Activated CD4-positive, alpha-beta T cell treated with anti-CD3 and anti-CD28 coated beads, Interleukin-2, Interleukin-4, amounts not matched to agents 100 ng/mL and 50 ng/mL, durations not matched to agents 16 hours and 8 hours (primary cell): ENCODE results near the gene SNRPA.

Source experiments
- DNase-seq: peaks from one replicate; pipeline ENCODE4 v3.0.0-alpha.2; 2020; ENCODE audit warnings: low spot score

The SNRPA gene

DNA sequence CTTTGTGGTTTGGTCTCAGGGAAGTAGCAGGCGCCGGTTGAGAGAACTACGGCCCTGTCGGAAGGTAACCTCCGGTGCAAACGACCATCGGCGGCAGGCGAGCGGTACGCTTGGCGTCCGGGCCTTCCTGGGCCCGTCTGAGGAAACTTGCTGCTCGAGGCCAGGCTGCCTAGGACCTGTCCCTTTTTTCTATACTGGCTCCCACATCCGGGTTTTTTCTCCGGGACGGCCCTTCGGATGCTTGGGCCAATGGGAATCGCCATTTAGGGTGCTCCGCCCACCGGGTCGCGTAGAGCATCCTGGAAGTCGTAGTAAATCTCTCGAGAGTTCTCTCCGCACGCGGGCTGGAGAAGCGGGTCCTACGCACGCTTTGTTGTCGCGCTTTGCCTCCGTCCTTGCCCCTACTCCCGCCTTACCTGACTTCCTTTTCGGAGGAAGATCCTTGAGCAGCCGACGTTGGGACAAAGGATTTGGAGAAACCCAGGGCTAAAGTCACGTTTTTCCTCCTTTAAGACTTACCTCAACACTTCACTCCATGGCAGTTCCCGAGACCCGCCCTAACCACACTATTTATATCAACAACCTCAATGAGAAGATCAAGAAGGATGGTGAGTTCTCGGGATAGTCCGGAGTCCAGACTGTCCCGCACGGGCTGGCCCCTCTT lies at the start of gene SNRPA:
TSS of gene SNRPA (plus strand) at position 330 of the 664 bp plus-strand sequence. CDS start at position 536, 206 bp downstream.
- peak; percentile 98 for DNase-seq

DNA sequence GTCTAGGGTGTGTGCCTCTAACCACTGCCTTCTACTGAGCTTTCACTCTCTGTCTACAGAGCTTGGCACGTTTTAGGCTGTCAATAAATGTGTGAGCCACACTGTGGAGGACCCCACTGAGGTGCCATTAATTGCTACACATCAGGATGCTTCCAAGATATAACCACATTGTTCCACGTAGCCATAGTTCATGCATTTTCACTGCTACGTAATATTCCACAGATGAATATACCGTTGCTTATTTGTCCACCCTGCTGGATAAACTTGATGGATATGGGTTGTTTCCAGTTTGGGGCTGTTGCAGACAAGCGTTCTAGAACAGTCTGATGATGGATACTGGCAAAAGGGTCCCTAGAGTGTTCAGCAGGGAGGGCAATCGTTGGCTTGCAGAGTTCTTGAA lies 49.2 kb upstream of the SNRPA start:
- DNase-seq = no peak

- DNase-seq = no peak
Measured at GRCh38 chr19:40702337-40703012, 48.5 kb upstream of the SNRPA start.

DNA sequence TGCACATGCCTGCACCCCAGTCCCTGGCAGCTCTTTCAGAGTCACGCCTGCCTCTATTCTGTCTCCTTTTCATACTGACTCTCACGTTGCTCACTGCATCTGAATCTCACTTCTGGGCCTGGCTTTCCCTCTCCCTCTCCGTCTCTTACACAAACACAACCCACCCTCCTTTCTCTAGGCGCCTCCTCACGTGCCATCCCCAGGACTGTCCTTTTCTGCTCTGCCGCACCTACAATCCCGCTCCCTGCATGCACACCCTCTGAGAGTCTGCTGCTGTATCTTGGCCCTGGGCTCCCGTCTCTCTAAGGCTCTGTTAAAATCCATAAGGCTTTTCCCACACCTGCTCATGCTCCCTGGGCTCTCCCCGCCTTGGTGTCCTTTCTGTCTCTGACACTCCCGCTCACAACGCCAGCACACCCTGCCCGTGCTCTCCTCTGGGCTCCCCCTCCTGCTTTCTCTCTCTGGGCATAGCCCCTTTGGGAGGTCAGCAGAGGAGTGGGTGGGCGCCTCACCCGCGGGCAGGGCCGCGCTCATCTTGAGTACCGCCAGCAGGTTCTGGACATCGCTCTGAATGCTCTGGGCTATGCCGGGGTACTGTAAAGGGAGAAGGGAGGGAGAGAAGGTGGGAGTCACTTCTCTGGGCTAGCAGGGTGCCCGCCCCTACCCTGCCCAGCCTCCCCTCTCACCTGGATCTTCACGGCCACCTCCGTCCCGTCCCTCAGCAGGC lies 47.8 kb upstream of the SNRPA start:
- no peak for DNase-seq

DNA sequence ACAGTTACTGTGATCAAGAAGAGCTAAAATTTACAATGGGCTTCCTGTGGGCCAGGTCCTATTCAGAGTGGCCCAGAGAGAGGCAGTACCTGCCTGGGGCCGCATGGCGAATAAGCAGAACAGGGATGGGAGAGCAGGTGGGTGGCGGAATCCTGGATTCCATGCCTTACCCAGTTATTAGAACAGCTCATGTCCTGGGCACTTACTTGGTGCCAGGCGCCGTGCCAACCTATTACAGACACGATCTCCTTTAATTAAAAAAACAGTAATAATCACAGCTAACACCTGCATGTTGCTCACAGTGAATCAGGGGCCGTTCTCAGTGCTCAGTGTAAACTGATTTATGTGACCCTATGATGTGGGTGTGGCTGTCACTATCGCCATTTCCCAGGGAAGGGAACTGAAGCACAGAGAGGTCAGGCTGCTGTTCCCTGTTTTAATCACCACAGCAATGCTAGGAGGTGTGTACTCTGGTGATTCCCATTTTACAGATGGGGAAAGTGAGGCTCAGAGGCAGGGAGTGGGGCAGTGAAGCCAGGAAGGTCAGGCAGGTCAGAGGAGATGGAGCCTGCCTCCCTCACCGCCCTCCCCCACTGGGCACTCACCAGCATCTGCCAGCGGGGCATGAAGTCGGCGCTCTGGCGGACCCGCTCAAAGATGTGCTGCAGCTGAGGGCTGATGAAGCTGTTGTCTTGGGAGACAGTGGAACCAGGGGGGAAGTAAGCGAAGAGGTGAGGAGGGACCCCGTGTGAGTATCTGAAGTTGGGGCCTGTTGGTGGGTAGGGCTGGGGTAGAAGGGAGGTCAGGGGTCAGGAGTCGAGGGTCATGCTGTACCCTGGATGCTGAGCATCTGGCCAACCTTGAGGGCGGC lies 46.3 kb upstream of the SNRPA start:
- no peak for DNase-seq

DNA sequence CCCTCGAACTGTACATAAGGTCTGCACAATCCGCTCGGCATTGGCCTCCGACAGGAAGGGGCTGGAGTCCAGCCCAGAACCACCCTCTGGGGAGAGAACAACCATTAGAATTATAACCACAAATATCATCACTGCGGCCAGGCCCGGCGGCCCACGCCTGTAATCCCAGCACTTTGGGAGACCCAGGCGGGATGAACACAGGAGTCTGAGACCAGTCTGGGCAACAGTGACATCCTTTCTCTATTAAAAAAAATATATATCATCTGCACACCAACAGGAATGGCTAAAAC lies 45.7 kb upstream of the SNRPA start:
- DNase-seq = no peak

DNA sequence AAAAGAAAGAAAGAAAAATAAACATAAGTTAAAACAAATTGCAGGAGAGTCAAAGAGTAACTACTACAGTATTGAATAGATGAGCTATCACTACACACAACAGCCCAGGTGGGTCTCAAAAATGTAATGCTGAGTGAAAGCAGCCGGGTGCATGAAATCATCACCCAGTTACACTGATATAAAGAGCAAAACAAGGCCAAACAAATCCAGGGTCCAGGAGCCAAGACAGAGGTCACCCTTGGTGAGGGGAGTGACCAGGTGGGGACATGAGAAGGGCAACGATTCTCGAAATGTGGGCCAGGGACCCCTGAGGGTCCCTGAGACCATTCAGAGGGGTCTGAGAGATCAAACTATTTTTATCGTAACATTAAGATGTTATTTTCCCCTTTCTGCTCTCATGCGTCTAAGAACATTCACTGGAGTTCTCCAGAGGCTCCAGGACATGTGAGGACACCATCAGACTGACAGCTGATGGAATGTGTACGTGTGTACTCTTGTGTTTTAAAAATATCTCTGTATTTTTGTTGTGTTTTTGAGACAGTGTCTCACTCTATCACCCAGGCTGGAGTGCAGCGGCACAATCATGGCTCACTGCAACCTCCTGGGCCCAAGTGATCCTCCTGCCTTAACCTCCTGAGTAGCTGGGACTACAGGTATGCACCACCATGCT lies 44.9 kb upstream of the SNRPA start:
- DNase-seq = no peak

- DNase-seq = no peak
Measured at GRCh38 chr19:40707615-40708014, 43.4 kb upstream of the SNRPA start.

DNA sequence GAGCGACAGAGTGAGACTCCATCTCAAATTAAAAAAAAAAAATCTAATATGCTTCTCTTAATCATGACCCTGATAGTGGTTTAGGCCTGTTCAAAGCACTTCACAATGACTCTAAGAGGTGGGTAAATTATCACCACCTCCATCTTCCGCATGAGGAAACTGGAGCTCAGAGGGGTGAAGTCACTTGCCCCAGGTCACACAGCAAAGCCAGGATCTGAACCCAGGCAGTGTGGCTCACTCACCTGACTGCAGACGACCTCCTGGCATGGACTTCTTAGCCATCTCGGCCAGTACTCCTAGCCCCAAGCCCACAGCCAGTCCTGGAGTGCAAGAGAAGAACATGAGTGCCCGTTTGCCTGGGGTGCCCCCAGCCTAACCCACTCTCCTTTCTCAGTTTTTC lies 41.2 kb upstream of the SNRPA start:
- DNase-seq = no peak

GRCh38 chr19:40713939-40714338 lies 37.1 kb upstream of the SNRPA start:
- DNase-seq = no peak

DNA sequence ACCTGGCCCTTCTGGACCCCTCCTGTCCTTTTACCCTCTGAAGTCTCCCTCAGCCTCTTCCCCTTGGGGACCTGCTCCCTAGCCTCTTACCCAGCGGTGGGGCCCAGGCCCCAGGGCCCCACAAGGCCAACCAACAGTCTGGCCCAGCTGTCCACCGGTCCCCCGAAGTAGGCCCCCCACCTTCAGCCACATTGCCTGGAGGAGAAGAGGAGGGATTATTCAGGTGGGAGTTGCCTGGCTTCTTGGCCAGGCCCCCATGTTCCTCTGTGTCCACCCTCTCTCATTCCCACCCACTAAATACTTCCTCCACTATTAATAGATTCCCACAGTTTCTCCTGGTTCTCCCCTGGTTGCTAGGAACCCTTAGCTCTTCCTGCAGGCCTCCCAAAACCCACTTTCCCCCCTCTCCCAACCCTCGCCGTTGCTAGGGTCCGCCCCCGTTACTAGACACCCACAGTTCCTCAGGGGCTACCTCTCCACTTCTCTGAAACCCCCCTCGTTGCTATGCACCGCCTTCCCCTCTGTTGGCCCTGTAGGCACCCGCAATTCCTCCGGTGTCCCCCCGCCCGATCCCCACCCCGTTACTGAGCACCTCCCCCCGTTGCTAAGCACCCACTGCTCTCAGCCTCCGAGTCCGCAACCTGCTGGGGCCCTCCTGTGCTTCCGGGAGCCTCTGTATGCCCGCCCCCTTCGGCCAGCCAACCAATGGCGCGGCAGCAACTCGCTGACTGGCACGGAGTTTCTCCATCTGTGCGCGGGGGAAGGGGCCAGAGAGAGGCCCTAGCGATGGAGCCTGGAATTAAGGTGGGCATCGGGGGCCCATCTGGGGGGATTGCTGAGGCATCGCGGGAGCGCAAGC lies 36.3 kb upstream of the SNRPA start:
- peak; percentile 97 for DNase-seq

DNA sequence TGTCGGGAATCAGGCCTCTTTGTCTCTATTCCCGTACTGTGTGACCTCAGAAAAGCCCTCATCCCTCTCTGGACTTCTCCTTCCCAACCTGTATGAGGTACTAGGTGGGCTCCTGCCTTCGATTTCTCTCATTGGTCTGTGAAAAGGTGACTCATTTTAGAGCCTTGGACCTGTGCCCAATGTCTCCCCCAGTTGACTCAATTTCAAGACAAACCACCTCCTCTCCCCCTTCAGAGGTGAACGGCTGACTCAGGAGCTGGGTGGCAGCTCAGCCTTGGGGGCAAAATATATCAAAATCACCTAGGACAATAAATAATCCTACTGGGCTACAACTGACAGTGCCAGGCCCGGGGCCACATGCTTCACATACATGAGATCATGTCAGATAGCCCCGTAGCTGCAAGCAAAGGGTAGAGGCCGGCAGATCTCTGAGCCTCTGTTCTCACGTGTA lies 34.9 kb upstream of the SNRPA start:
- DNase-seq = peak; percentile 63

DNA sequence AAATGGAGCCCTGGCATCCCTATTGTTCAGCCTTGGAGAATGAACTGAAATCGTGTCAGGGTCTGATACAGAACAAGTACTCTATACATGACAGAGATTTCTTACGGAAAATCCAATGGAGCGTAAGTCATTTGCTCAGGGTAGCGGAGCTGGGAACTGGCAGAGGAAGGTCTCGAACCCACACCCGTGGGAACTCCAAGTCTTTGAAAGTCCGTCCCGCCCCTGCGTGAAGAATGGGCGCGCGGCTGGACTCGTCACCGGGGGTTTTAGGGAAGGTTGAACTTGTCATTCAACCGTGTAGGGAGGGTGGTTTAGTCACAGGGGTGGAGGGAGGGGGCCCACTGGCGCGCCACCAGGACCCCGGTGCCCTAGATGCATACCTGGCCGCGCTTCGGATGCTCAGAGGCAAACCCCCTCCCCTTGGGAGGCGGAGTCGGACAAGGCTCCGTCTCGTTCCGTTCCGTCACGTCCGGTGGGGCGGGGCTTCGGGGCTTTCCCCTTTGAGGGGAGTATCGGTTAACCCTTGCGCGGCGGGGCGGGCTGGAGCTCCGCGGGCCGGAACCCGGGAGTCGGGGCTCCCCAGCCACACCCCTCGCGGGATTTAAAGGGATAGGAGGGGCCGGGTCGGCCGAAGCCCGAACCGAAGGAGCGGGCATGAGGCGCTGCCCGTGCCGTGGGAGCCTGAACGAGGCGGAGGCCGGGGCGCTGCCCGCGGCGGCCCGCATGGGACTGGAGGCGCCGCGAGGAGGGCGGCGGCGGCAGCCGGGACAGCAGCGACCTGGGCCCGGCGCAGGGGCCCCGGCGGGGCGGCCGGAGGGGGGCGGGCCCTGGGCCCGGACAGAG lies 34.3 kb upstream of the SNRPA start, which contains the start of the genes COQ8B and ITPKC:
TSS of gene COQ8B (minus strand) at position 405 of the 843 bp plus-strand sequence. CDS start 2,254 bp downstream, outside the sequence.
TSS of gene ITPKC (plus strand) at position 631 of the 843 bp plus-strand sequence. CDS start at position 655, 24 bp downstream.
- DNase-seq = peak; percentile 99

DNA sequence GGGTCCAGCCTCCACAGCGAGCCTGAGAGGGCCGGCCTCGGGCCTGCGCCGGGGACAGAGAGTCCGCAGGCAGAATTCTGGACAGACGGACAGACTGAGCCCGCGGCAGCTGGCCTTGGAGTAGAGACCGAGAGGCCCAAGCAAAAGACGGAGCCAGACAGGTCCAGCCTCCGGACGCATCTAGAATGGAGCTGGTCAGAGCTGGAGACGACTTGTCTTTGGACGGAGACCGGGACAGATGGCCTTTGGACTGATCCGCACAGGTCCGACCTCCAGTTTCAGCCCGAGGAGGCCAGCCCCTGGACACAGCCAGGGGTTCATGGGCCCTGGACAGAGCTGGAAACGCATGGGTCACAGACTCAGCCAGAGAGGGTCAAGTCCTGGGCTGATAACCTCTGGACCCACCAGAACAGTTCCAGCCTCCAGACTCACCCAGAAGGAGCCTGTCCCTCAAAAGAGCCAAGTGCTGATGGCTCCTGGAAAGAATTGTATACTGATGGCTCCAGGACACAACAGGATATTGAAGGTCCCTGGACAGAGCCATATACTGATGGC lies 33.6 kb upstream of the SNRPA start:
- no peak for DNase-seq

DNA sequence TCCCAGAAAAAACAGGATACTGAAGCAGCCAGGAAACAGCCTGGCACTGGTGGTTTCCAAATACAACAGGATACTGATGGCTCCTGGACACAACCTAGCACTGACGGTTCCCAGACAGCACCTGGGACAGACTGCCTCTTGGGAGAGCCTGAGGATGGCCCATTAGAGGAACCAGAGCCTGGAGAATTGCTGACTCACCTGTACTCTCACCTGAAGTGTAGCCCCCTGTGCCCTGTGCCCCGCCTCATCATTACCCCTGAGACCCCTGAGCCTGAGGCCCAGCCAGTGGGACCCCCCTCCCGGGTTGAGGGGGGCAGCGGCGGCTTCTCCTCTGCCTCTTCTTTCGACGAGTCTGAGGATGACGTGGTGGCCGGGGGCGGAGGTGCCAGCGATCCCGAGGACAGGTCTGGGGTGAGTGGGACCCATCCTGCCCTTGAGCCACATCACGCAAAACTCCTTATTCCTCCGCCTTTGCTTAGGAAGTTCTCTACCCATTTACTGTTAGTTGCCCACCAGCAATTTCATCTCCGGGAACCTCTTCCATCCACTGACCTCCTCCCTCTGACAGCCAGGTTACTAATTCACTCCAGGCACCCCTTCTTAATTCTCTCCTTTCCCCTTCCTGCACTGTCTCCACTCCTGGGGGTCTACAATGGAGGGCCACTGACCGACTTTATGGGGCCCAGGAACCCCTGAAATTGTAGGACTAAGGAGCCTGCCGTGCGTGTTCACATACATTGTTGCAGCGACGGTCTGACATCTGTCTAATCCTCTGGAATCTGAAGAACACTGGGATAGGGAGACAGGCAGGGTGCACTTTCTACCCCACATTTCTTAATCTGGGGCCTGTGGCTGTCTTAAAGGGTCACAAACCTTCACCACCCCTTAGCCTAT lies 32.9 kb upstream of the SNRPA start:
- DNase-seq = no peak

- no peak for DNase-seq
Measured at GRCh38 chr19:40718774-40719391, 32.1 kb upstream of the SNRPA start.

DNA sequence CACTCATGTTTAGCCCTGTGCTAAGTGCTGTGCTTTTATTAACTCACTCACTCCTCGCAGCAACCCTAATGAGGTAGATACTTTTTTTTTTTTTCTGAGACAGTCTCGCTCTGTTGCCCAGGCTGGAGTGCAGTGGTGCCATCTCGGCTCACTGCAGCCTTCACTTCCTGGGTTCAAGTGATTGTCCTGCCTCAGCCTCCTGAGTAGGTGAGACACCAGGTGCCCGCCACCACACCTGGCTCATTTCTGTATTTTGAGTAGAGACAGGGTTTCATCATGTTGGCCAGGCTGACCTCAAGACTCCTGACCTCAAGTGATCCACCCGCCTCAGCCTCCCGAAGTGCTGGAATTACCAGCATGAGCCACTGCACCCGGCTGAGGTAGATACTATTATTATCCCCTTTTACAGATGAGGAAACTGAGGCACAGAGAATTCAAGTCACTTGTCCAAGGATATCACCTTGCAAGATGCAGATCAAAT lies 31.5 kb upstream of the SNRPA start:
- no peak for DNase-seq

- DNase-seq = no peak
Measured at GRCh38 chr19:40721140-40721486, 29.9 kb upstream of the SNRPA start.
